Fibroblast of lung (primary cell): ENCODE data around the gene CSF3R. TPM values are rescaled to one million over a fixed set of nuclear protein-coding genes. Genes with fewer than 3 reads are reported as not detected.

ENCODE experiments used
- DNase-seq, 2 donors: peaks; one replicate each; pipeline versions ENCODE4 v3.0.0 to v3.0.0-alpha.2; 2010; ENCODE audit warnings: low read depth in 2 of 2
- H2AFZ ChIP-seq: 2 replicates; pipeline ENCODE4 v1.5.1; 2012; ENCODE audit warnings: low read length, control low read depth, inconsistent platforms
- H3K27ac ChIP-seq: 2 replicates; pipeline ENCODE4 v1.5.1; 2011; ENCODE audit warnings: low read length, control low read depth; ENCODE audit not compliant: insufficient read depth
- H3K27me3 ChIP-seq: 2 replicates; pipeline ENCODE4 v1.5.1; 2011; ENCODE audit warnings: mild to moderate bottlenecking, low read length; ENCODE audit not compliant: control insufficient read depth, insufficient read depth
- H3K36me3 ChIP-seq: 2 replicates; pipeline ENCODE4 v1.5.1; 2011; ENCODE audit warnings: low read length; ENCODE audit not compliant: control insufficient read depth, insufficient read depth
- H3K4me1 ChIP-seq: 2 replicates; pipeline ENCODE4 v1.5.1; 2011; ENCODE audit warnings: low read length; ENCODE audit not compliant: control insufficient read depth, insufficient read depth; ENCODE audit errors: extremely low read depth
- H3K4me2 ChIP-seq: 2 replicates; pipeline ENCODE4 v1.5.1; 2011; ENCODE audit warnings: low read length, control low read depth; ENCODE audit not compliant: insufficient read depth; ENCODE audit errors: extremely low read depth
- H3K4me3 ChIP-seq, 4 experiments: fragments of 200-600 bp in 1 of 4; sonication (generic) in 1 of 4; replicated peaks in 1 of 4; 2 replicates each; pipeline ENCODE4 v1.5.1; 2011 to 2016; ENCODE audit warnings: low read length in 4 of 4, low read depth in 3 of 4, mild to moderate bottlenecking in 3 of 4, control low read depth in 2 of 4, inconsistent platforms in 1 of 4, mixed read lengths in 1 of 4; ENCODE audit not compliant: insufficient read depth in 1 of 4; ENCODE audit errors: control extremely low read depth in 1 of 4
- H3K79me2 ChIP-seq: 2 replicates; pipeline ENCODE4 v1.5.1; 2012; ENCODE audit warnings: mild to moderate bottlenecking, low read length, inconsistent platforms; ENCODE audit not compliant: control insufficient read depth, insufficient read depth
- H3K9ac ChIP-seq: 2 replicates; pipeline ENCODE4 v1.5.1; 2011; ENCODE audit warnings: mild to moderate bottlenecking, low read length, control low read depth; ENCODE audit not compliant: insufficient read depth
- H3K9me3 ChIP-seq: 2 replicates; pipeline ENCODE4 v1.5.1; 2012; ENCODE audit warnings: low read depth, low read length; ENCODE audit not compliant: control insufficient read depth, insufficient read depth
- H4K20me1 ChIP-seq: 2 replicates; pipeline ENCODE4 v1.5.1; 2011; ENCODE audit warnings: low read length; ENCODE audit not compliant: control insufficient read depth, insufficient read depth; ENCODE audit errors: extremely low read depth
- CTCF ChIP-seq, 2 donors: IDR thresholded peaks in 1 of 2; conservative IDR thresholded peaks in 1 of 2; 1 replicate in 1 of 2; 2 replicates in 1 of 2; pipeline ENCODE4 v1.5.1; 2011 to 2012; ENCODE audit warnings: low read length in 2 of 2, control low read depth in 1 of 2, inconsistent platforms in 1 of 2, low read depth in 1 of 2, mild to moderate bottlenecking in 1 of 2
- EZH2 ChIP-seq: IDR thresholded peaks from 2 replicates; pipeline ENCODE4 v1.5.1; 2012; ENCODE audit warnings: low read length, control low read depth, mild to moderate bottlenecking; ENCODE audit errors: missing control alignments
- polyA plus RNA-seq, 2 donors: library from polyadenylated mRNA; depleted of rRNA in 1 of 2; stranded (reverse) in 1 of 2; unstranded in 1 of 2; fragments of >200 nt; gene quantifications; 2 replicates each; pipeline ENCODE4 v1.2.1, GENCODE V29; 2011 to 2012; ENCODE audit warnings: missing spikeins in 1 of 2
- total RNA-seq: library from RNA; depleted of rRNA; stranded (reverse); fragments of >200 nt; gene quantifications from 2 replicates; pipeline ENCODE4 v1.2.1, GENCODE V29; 2014

The CSF3R gene
- total and polyA plus RNA-seq, 2 donors (not counting 1 experiment from before 2014, with no cell fraction given) = under 0.01 TPM; not detected in 1

GRCh38 chr1:36432616-36433015 lies 50.1 kb downstream of the CSF3R start:
- Histone ChIP-seq H3K4me1 (no peaks in the 10 kb centered on the region), H3K4me2 (no peak overlapping the region), H3K9me3 (no peaks in the 10 kb centered on the region), H3K27me3 (no peaks in the 10 kb centered on the region), H3K27ac (no peak overlapping the region), H3K4me3 (no peak overlapping the region), H3K9ac (no peak overlapping the region), H2AFZ (no peak overlapping the region), H3K79me2 (no peaks in the 10 kb centered on the region), H4K20me1 (no peaks in the 10 kb centered on the region), H3K36me3 (no peaks in the 10 kb centered on the region)
- TF ChIP-seq CTCF (conservative IDR thresholded peaks at IDR 0.05 in 1 of 2, IDR thresholded peaks at IDR 0.05 in 1 of 2; ENCODE audit: low read depth in 1 of 2, low read length in 2 of 2) (no peak), EZH2 (no peak)
- DNase-seq = no peak

- H4K20me1 ChIP-seq = no peaks in the 10 kb centered on the region
- no peaks in the 10 kb centered on the region for H3K79me2 ChIP-seq
- no peak overlapping the region for H3K4me2 ChIP-seq
- H3K36me3 ChIP-seq = no peaks in the 10 kb centered on the region
- no peaks in the 10 kb centered on the region for H3K9me3 ChIP-seq
- H3K9ac ChIP-seq = no peak overlapping the region
- no peak for DNase-seq
- no peak overlapping the region for H3K4me3 ChIP-seq
- no peaks in the 10 kb centered on the region for H3K4me1 ChIP-seq
- no peak overlapping the region for H2AFZ ChIP-seq
- H3K27ac ChIP-seq = no peak overlapping the region
- TF ChIP-seq CTCF (conservative IDR thresholded peaks at IDR 0.05 in 1 of 2, IDR thresholded peaks at IDR 0.05 in 1 of 2; ENCODE audit: low read depth in 1 of 2, low read length in 2 of 2) = no peak
- no peak for TF ChIP-seq EZH2
- no peaks in the 10 kb centered on the region for H3K27me3 ChIP-seq
Observed at GRCh38 chr1:36425791-36426190, 56.9 kb downstream of the CSF3R start.

GRCh38 chr1:36421649-36422048 lies 61.1 kb downstream of the CSF3R start:
- Histone ChIP-seq H3K9ac (no peak overlapping the region), H3K27me3 (no peaks in the 10 kb centered on the region), H3K9me3 (no peaks in the 10 kb centered on the region), H3K4me3 (no peak overlapping the region), H3K4me1 (peaks cover 4% of the 10 kb centered on the region), H3K27ac (no peak overlapping the region), H3K36me3 (no peaks in the 10 kb centered on the region), H2AFZ (no peak overlapping the region), H3K79me2 (no peaks in the 10 kb centered on the region), H4K20me1 (no peaks in the 10 kb centered on the region), H3K4me2 (no peak overlapping the region)
- DNase-seq = no peak
- no peak for TF ChIP-seq CTCF (conservative IDR thresholded peaks at IDR 0.05 in 1 of 2, IDR thresholded peaks at IDR 0.05 in 1 of 2; ENCODE audit: low read depth in 1 of 2, low read length in 2 of 2)
- no peak for TF ChIP-seq EZH2
